Anterior cingulate cortex (tissue), 58 donors: Measurements from ENCODE around the gene NINL.
"Not testable (repeated sequence)": the region's sequence is repeated elsewhere in the genome, so short reads cannot be mapped to it uniquely, and the experiment has no call there.

ENCODE experiments used
- DNase-seq, 58 donors: peaks; one replicate each; lab custom pipeline; 2025; lab: John Stamatoyannopoulos, UW

The NINL gene

GRCh38 chr20:25584905-25585704 is at the start of gene NINL:
NINL (minus strand) TSS chr20:25585531; CDS start chr20:25526587, 58,944 bp downstream.
- DNase-seq: peak in 24 of 58 donors; percentile 3 to 46 (median 17)

- no peak for DNase-seq
These were observed 47.8 kb upstream of the NINL start for GRCh38 chr20:25632940-25633790.

- DNase-seq: not testable (repeated sequence)
These were observed 45.3 kb upstream of the NINL start for GRCh38 chr20:25630615-25631014.

GRCh38 chr20:25629816-25630499 is 44.6 kb upstream of the NINL start:
- DNase-seq: no peak

GRCh38 chr20:25626779-25627178 is 41.4 kb upstream of the NINL start:
- DNase-seq: no peak

- peak in 1 of 58 donors; percentile 35 for DNase-seq
These were observed 39.2 kb upstream of the NINL start for GRCh38 chr20:25624500-25624939.

GRCh38 chr20:25623736-25624499 is 38.6 kb upstream of the NINL start, which contains the start of gene NANP:
NANP (minus strand) TSS chr20:25624014; CDS start chr20:25623948, 66 bp downstream.
- peak; percentile 46 to 95 (median 91) for DNase-seq

GRCh38 chr20:25623225-25623735 is 37.9 kb upstream of the NINL start:
- DNase-seq: peak in 38 of 58 donors; percentile 7 to 73 (median 42)

- peak in 2 of 58 donors; percentile 8 to 22 for DNase-seq
These were observed 37.3 kb upstream of the NINL start for GRCh38 chr20:25622450-25623224.

- no peak for DNase-seq
These were observed 36.7 kb upstream of the NINL start for GRCh38 chr20:25622049-25622448.

- DNase-seq: no peak
These were observed 34.2 kb upstream of the NINL start for GRCh38 chr20:25619514-25619913.

- DNase-seq: no peak
These were observed 23.4 kb upstream of the NINL start for GRCh38 chr20:25608774-25609173.

- DNase-seq: no peak
These were observed 20.9 kb upstream of the NINL start for GRCh38 chr20:25606094-25606695.

- no peak for DNase-seq
These were observed 19.8 kb upstream of the NINL start for GRCh38 chr20:25605148-25605547.

GRCh38 chr20:25604611-25605010 is 19.3 kb upstream of the NINL start:
- no peak for DNase-seq

GRCh38 chr20:25602914-25603309 is 17.6 kb upstream of the NINL start:
- DNase-seq: not testable (repeated sequence)

- DNase-seq: not testable (repeated sequence)
These were observed 17.0 kb upstream of the NINL start for GRCh38 chr20:25602191-25602913.

GRCh38 chr20:25601659-25602058 is 16.3 kb upstream of the NINL start:
- no peak for DNase-seq
